ENCODE results near the gene CMPK2.
"Not testable (repeated sequence)": the region's sequence is repeated elsewhere in the genome, so short reads cannot be mapped to it uniquely, and the experiment has no call there.

CMPK2 gene, protein sequence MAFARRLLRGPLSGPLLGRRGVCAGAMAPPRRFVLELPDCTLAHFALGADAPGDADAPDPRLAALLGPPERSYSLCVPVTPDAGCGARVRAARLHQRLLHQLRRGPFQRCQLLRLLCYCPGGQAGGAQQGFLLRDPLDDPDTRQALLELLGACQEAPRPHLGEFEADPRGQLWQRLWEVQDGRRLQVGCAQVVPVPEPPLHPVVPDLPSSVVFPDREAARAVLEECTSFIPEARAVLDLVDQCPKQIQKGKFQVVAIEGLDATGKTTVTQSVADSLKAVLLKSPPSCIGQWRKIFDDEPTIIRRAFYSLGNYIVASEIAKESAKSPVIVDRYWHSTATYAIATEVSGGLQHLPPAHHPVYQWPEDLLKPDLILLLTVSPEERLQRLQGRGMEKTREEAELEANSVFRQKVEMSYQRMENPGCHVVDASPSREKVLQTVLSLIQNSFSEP

DNA sequence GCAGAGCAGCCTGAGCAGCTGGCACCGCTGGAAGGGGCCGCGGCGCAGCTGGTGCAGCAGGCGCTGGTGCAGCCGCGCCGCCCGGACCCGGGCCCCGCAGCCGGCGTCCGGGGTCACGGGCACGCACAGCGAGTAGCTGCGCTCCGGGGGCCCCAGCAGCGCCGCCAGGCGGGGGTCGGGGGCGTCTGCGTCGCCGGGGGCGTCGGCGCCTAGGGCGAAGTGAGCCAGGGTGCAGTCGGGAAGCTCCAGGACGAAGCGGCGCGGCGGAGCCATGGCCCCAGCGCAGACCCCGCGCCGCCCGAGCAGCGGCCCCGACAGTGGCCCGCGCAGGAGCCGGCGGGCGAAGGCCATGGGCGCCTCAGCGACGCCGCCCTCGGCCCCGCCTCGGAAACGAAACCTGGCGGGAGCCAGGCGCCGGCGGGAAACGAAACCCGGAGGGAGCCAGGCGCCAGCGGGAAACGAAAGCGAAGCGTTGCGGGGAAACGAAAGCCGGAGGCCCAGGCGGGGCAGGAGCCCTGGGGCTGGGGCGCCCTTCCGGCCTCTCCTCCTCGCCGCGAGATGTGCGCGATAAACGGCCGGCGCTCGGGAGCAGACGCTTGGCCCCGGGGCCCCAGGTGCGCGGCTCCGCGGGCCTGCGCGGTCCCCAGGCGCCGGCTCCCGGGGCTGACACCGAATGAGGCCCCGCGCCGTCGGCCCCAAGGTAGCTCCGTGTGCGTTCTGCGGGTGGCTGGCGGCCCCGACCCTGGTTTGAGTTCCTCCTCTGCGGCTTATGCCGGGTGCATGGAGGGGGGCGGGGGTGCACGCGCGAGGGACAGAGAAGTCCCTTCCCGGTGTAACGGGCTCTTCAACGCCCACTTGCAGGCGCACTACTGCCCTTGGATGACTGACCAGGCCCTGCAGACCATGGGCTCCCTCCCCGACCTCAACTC, at the start of gene CMPK2:
CMPK2 (minus strand) TSS at position 562 of the 929 bp plus-strand sequence; CDS start at position 351, 211 bp downstream.
- peak; percentile 80 for DNase-seq

DNA sequence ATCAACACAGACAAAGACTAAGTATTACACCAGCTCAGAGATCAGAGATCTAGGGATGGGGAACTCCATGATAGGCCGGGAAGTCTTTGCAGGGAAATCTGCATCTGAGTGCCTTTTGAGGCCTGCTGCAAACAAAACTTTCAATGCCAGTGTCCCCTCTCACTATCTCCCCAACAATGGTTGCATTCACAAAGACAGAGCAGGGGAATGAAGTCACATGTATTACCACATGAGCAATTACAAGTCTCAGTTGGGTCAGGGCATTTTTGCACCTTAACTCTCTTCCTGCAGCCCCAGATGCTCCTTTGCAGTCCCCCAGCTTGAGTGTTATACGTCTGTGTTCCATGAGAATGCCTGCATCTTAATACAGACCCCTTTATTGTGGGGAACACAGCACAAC, 49.7 kb upstream of the CMPK2 start:
- DNase-seq, result no peak

DNA sequence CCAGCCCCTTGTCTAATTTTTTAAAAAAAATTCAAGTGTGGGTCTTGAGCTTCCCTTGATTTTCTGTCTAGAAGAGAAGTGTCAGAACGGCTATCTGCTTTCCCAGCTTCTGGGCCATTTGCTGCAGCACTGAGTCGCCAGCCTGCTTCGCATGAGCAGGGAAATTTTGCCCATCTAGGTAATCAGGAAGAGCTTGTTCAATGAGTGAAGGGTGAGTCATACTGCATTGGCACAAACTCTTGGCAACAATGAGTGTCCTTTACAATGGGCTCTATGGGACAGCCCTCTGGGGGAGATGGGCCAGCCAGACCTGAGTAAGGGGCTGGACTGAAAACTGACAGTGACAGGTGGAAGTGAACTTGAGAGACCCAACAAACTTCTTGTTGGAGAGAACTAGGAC, 49.1 kb upstream of the CMPK2 start:
- no peak for DNase-seq

DNA sequence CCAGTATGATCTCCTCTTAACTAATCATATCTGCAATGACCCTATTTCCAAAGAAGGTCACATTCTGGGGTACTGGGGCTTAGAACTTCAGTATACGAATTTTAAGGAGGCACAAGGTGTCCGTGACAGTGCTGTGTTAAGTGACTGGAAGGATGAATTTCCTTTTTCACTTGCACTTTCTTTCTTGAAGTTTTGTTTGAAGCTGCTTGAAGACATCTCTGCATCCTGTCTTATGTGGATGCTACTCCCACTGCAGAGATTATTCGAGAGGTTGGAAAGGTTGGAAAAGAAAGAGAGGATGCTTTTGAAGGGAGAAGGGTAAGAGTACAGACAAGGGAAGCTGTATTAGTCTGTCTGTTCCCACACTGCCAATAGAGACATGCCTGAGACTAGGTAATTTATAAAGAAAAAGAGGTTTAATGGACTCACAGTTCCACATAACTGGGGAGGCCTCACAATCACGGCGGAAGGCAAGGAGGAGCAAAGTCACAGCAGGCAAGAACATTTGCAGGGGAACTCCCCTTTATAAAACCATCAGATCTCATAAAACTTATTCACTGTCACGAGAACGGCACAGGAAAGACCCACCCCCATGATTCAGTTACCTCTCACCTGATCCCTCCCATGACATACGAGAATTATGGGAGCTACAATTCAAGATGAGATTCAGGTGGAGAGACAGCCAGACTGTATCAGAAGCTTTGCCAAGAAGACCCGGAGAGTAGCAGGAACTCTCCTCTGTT, 47.9 kb upstream of the CMPK2 start:
- no peak for DNase-seq

DNA sequence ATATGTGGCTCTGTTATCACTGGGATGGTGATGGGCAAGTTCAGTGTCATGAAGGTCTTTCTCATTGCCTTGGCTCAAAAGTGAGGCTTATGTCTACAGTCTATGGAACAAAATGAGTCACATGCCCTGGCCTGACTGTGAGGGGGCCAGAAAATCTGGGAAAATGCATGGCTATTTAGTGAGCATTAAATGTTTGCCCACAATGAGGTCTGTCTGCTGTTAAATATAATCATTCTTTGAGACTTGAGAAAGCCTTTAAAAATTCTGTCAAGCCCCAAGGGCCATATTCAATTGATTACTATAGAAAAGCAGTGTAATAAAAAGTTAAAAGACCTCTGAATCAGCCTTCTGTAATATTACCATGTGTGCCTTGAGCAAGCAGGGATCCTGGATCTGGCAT, 46.0 kb upstream of the CMPK2 start:
- no peak for DNase-seq

DNA sequence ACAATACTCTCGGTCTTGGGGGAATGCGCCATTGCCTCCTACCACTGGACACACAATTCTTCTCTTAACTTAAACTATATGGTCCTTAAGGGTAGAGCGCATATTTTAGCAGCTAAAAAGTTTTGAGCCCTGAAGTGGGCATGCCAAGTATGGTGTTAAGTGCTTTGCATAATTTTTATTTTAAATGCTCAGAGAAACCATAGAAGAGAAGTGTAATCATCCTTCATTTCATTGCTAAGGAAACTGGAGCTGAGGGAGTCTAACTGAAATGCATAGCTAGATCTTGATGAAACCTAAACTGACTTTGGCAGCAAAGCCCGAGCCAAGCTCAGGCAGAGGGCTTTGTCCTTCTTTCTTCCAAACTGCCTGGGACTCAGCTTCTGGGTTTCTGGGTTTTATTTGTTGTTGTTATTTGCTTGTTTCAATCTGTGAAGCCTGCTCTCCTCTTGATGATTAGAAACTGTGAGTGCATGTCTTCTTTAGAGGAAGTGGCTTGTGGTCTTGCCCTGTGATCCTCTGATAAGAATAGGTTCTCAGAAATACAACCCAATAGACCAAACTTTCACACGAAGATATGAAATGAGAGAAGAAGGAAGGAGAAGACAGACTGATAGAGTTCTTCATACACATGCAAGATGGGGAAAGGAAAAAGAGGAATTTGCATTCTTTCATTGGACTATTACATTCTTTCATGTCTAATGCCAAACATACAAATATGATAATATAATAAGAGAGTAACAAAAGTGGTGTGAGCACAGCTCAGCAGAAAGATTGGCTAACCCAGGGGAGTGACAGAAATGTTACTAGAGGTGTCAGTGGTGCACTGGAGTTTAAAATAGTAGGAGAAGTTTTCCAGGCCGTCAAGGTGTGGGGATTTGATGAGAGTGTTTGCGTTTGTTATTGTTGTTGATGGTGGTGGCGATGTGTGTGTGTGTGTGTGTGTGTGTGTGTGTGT, 44.0 kb upstream of the CMPK2 start:
- no peak for DNase-seq

DNA sequence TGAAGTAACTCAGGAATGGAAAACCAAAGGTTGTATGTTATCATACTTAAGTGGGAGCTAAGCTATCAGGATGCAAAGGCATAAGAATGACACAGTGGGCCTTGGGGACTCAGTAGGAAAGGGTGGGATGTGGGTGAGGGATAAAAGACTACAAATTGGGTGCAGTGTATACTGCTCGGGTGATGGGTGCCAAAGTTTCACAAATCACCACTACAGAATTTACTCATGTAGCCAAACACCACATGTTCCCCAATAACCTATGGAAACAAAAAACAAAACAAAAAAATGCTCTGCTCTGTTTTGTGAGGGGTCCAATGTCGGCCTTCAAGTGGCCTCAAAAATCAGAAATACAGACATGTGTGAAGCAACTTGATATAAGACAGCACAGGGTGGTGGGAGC, 42.6 kb upstream of the CMPK2 start:
- no peak for DNase-seq

DNA sequence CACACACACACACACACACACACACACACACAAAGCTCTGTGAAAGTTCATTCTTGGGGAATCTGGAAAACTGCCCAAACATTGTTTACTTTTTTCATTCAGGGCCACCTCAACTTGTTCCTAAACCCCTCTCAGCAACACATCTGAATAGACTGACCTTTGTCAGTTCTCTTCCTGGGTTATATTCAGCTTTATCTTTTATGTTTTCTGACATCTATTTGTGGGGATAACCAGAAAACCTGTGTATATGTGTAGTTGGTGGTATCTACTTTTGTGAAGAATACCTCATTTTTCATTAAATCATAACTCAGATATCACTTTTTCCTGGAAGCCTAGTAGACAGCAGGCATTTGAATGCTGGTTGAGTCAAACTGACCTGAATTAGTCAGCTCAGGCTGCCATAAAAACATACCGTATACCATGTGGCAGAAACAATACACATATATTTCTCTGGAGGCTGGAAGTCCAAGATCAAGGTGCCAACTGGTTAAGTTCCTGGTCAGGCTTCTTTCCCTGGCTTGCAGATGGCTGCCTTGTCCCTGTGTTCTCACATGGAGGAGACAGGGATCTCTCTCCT, 40.5 kb upstream of the CMPK2 start:
- no peak for DNase-seq

DNA sequence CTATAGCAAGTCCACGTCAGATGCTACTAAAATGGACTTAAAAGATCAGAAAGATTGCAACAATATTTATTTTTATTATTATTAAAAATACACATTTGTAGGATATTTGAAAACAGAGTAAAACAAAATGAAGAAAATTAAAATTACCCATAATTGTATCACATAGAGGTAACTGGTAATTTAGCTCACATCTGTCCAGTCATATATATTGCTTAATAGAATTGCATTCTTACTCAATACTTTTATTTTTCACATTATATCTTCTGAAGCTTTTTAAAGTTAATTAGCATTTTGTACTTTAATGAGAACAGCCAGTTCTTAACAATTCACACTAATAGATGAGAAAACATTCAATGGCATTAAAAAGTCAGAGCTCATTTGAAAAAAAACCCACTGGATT, 40.0 kb upstream of the CMPK2 start:
- DNase-seq, result no peak

DNA sequence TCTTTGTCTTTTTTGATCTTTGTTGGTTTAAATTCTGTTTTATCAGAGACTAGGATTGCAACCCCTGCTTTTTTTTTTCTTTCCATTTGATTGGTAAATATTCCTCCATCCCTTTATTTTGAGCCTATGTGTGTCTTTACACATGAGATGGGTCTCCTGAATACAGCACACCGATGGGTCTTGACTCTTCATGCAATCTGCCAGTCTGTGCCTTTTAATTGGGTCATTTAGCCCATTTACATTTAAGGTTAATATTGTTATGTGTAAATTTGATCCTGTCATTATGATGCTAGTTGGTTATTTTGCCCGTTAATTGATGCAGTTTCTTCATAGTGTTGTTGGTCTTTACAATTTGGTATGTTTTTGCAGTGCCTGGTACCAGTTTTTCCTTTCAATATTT, 36.9 kb upstream of the CMPK2 start:
- DNase-seq, result not testable (repeated sequence)

DNA sequence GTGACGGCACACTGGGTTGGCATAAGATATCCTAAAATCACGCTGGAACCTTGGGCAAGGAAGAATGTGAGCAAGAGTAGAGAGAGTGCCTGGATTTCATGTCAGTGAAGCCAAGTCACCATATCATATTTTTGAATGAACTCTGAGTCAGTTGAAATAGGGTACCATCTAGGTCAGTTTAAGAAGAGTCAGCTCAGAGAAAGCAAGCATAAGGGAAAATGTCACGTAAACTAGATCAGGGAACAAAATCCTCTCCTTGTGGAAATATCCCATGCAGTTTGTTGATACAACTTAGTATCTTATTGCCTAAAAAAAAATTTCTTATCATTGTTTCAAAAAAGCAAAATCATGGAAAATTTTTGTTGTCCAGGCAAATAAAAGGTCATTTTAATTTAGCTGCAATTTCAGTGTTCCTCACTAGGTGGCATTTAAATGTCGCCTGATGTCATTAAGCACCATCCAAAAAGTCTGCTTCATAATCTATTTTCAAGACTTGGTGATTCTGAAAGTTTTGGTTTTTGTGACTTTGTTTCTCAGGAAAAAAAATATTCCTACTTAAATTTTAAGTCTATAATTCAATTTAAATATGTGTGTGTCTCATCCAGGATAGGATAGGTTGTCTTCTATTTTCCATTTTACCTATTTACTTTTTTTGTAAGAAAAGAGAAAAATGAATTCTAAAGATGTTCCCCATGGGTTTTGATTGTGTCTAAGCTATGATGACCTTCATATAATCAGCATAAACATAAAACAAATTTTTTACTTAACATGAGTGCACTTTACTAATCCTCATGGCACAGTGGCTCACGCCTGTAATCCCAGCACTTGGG, 31.4 kb upstream of the CMPK2 start:
- no peak for DNase-seq

DNA sequence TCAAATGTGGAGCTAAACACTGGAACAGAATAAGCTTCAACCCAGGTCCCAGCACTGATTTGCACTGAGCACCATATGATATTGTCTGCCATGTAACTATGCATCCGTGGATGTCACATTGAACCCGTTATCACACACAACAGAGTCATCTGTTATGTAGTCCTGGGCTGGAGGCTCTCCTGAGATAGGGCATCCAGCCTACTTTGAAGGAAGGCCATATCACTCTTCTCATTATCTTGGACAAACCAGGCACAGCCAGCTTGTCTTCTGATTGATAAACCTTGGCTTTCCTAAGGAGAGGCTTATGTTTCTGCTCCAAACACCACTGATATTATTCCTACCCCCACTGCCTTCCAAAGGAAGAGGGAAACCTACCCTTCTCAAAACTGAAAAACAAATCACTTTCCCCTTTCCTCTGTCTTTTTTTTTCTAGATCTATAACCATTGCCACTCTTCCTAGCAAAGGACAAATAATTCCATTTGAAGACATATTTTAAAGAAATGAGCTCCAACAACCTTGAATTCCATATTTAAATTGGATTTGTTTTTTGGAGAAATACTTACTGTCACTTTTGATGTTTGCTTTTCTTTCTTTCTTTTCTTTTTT, 28.3 kb upstream of the CMPK2 start:
- no peak for DNase-seq

DNA sequence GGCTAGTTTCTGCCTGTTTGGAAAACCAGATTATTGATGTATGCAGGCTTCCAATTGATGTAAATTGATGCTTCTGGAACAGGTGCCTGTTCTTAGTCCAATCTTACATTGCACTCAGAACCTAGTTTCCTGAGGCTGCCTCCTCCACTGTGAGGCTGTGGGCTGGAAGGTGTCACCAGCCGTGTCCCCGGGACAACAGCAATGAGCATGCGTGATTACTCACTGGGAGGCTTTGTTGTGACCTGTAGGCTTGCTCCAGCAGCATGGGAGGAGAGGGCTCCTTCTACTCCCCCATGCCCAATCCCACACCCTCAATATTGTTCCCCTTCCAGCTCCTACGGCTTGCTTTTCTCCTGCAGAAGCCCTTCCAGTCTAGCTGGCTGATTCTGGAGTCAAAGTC, 23.0 kb upstream of the CMPK2 start:
- no peak for DNase-seq

DNA sequence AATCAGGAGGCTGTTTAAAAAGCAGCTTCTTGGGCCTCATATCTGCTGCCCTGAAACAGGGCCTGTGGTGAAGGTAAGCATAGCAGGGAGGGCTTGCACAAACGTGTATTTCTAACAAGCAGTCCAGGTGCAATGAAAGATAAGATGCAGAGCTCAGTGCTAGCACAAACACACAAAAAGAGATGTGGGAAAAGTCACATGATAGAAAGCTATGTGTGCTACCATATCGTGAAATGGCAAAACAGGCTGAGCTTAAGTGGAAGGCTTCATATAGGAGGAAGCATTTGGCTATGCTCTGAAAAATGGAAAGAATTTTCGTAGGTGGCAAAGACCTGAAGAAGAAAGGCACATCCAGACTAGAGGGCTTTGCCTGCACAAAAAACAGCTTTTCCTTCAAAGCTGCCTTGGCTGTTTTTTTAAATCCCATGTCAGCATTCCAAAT, 22.1 kb upstream of the CMPK2 start:
- DNase-seq, result no peak

DNA sequence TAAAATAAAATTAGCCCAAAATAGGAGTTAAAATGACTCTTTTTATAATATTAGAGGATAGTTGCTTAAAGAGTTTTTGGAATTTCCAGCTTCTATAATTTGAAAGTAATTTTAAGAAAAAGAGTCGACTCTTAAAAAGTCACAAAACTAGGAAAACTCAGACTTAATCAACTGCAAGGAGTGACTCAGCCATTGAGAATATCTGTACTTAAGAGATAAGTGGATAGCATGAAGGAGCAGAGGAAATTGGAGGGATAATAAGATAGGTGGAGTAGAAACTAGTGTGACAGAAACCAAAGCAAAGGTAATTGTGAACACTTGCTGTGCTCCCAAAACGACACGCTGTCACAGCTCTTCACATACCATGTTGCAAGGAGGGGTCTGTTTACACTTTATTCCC, 20.3 kb upstream of the CMPK2 start:
- DNase-seq, result no peak

DNA sequence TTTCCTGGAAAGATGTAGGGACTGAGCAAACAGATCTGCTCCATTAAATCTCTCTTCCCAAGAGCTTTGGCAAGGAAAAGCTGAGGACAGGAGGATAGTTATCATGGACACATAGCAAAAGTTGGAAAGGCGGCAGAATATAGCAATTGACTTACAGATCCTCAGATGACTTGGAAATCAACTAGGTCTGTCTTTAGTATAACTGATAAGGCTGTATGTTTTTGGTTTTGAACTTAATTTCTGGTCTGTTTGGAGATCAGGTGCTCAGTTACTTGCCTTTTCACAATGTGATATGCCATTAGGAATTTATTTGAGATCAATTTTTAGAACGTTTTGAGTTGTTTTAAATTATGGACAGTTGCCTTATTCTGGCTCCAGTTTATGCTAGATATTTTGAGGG, 19.8 kb upstream of the CMPK2 start:
- DNase-seq, result no peak

DNA sequence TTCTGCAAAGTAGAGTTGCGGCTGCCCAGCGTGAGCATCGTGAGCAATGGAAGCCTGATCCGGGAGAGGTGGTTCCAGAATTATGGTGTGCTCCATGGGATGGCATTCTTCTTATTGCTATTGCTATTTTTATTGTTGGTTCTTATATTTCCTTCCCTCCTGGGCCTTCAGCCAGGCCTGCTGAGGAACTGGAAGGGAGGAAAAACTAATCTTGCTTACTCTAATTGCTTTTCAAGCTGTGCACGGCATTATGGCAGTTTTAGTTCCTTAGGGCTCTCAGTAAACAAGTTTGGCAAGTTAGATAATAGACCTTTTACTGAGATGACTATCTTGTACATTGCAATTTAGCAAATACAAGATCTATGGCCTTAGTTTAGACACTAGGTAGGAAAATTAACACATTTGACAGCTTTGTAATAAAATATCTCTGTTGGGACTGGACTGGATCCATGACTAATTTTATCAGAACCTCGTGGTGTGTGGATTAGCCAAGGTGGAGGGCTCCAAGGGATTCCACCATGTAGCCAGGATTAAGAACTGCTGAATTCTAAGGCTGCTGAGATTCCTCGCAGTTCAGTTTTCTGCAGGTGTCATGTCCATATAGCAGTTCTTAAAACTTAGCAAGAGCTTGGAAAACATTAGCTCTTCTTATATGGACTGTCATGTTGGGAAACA, 17.9 kb upstream of the CMPK2 start:
- DNase-seq, result no peak

DNA sequence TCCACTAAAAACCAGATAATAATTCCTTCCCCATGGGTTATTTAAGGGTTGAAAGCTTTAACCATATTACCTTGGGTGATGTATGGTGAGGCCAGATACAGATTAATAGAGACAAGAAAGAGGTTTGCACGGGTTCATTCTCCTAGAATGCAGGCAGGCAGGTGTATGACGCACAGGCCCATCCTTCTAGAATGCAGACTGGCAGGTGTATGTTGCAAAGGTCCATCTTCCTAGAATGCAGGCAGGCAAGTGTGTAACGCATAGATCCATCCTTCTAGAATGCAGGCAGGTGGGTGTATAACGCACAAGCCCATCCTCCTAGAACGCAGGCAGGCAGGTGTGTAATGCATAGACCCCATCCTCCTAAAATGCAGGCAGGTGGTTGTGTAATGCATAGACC, 15.8 kb upstream of the CMPK2 start:
- DNase-seq, result no peak

DNA sequence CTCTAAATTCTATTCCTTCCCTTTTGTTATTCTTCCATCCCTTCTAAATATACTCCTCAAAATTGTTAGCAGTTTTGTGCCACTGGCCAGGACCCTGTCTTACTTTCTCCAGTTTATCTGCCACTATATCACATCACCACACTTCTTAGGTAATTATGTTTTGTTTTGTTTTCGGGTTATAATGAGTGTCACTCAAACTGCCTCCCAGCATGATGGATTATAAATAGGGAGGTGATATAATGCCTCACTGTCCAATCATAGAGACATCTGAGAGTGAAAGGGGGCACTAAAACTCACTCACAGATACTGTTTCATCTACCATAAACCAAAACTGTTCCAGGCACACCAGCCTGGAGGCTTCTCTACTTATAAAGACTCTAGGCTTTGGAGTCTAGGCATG, 15.3 kb upstream of the CMPK2 start:
- no peak for DNase-seq
